ENCODE data around the gene LCNL1.
"Not testable (repeated sequence)": the region's sequence is repeated elsewhere in the genome, so short reads cannot be mapped to it uniquely, and the experiment has no call there.

LCNL1 gene

GRCh38 chr9:136994180-136994887 lies 11.5 kb downstream of the LCNL1 start:
- DNase-seq (ENCODE audit: low read depth in 2 of 2): no peak

- no peak for DNase-seq (ENCODE audit: low read depth in 2 of 2)
These were observed 12.1 kb downstream of the LCNL1 start for GRCh38 chr9:136994888-136995230.

GRCh38 chr9:136995362-136995761 lies 12.6 kb downstream of the LCNL1 start:
- DNase-seq (ENCODE audit: low read depth in 2 of 2): no peak

GRCh38 chr9:136995772-136996311 lies 13.0 kb downstream of the LCNL1 start:
- DNase-seq (ENCODE audit: low read depth in 2 of 2): no peak

GRCh38 chr9:136996361-136997292 lies 13.8 kb downstream of the LCNL1 start, which contains the start of gene CLIC3:
CLIC3 (minus strand) TSS chr9:136996568; CDS start chr9:136996543, 25 bp downstream.
- DNase-seq (ENCODE audit: low read depth in 2 of 2): no peak

- no peak for DNase-seq (ENCODE audit: low read depth in 2 of 2)
These were observed 14.6 kb downstream of the LCNL1 start for GRCh38 chr9:136997371-136997770.

- DNase-seq (ENCODE audit: low read depth in 2 of 2): no peak
These were observed 15.0 kb downstream of the LCNL1 start for GRCh38 chr9:136997830-136998234.

GRCh38 chr9:137000177-137000930 lies 17.6 kb downstream of the LCNL1 start:
- no peak for DNase-seq (ENCODE audit: low read depth in 2 of 2)

GRCh38 chr9:137001857-137002645 lies 19.3 kb downstream of the LCNL1 start:
- no peak for DNase-seq (ENCODE audit: low read depth in 2 of 2)

GRCh38 chr9:137002646-137003041 lies 19.9 kb downstream of the LCNL1 start:
- DNase-seq (ENCODE audit: low read depth in 2 of 2): no peak

GRCh38 chr9:137004285-137004684 lies 21.5 kb downstream of the LCNL1 start:
- not testable (repeated sequence) for DNase-seq (ENCODE audit: low read depth in 2 of 2)

GRCh38 chr9:137006116-137007003 lies 23.6 kb downstream of the LCNL1 start:
- no peak for DNase-seq (ENCODE audit: low read depth in 2 of 2)

GRCh38 chr9:137007108-137007815 lies 24.5 kb downstream of the LCNL1 start:
- DNase-seq (ENCODE audit: low read depth in 2 of 2): no peak

- DNase-seq (ENCODE audit: low read depth in 2 of 2): no peak
These were observed 25.1 kb downstream of the LCNL1 start for GRCh38 chr9:137007816-137008270.

- no peak for DNase-seq (ENCODE audit: low read depth in 2 of 2)
These were observed 25.5 kb downstream of the LCNL1 start for GRCh38 chr9:137008312-137008711.

- DNase-seq (ENCODE audit: low read depth in 2 of 2): no peak
These were observed 26.4 kb downstream of the LCNL1 start for GRCh38 chr9:137009217-137009616.

- DNase-seq (ENCODE audit: low read depth in 2 of 2): no peak
These were observed 27.3 kb downstream of the LCNL1 start for GRCh38 chr9:137009938-137010732.

GRCh38 chr9:137011156-137011555 lies 28.4 kb downstream of the LCNL1 start:
- no peak for DNase-seq (ENCODE audit: low read depth in 2 of 2)
